ENCODE data around the gene CRELD2. TPM values are rescaled to one million over a fixed set of nuclear protein-coding genes. Genes with fewer than 3 reads are reported as not detected.

CRELD2 gene
- total and polyA plus RNA-seq, 2 experiments from 2014 or later: 35.7 to 47.7 TPM

DNA sequence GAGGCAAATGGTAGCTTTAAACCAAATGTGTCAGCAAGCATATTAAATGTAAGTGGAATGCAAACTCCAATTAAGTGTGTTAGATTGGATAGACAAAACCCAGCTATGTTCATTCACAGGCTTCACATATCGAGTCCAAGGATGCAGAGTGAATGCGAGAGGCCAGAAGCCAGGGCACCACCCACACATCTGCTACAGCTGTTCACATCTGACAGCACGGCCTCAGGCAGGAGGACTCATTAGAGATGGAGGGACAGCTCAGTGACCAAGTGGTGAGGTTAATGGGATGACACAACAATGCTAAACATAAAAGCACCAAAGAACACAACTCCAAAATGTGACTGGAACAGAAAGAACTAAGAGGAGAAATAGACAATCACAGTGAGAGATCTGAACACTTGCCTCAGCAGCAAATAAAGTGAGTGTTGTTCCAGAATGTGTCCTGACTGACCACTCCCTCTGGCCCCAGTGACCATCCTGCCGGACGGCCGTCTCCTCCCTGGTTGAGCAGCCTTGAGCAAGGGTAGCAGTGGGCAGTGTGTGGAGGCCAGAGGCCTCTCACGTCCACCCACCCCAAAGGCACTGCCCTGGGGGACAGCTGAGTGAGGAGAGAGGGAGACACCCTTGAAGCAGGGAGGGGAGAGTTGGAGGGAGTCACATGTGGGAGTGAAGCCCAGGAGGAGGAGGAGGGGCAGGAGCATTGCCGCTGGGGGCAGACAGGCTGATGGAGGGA is 23.9 kb upstream of the CRELD2 start:
- peaks cover 6% of the 10 kb centered on the region for H3K27me3 Mint-ChIP-seq (ENCODE audit: insufficient read depth, low read depth, poor library complexity)
- Histone ChIP-seq H3K4me1 (ENCODE audit: insufficient read depth) (no peaks in the 10 kb centered on the region), H2AFZ (no peak overlapping the region), H3K79me2 (replicated peaks; ENCODE audit: insufficient read depth) (0 out of 2 replicates have a peak, but pooled peaks cover 9% of the 10 kb centered on the region), H4K20me1 (replicated peaks; ENCODE audit: insufficient read depth) (no peaks in the 10 kb centered on the region), H3K27ac (ENCODE audit: low read depth) (no peak overlapping the region), H3K9me2 (ENCODE audit: insufficient read depth) (0 out of 2 replicates have a peak, but pooled peaks cover 4% of the 10 kb centered on the region), H3F3A (replicated peaks; ENCODE audit: low read depth) (no peaks in the 10 kb centered on the region), H3K36me3 (ENCODE audit: insufficient read depth) (peaks cover 4% of the 10 kb centered on the region), H3K4me3 (no peak overlapping the region), H3K4me2 (no peak overlapping the region), H3K27me3 (ENCODE audit: insufficient read depth) (no peaks in the 10 kb centered on the region)
- H3K9me3 Mint-ChIP-seq: peaks cover 40% of the 10 kb centered on the region
- no peak overlapping the region for H3K4me3 Mint-ChIP-seq
- ATAC-seq (no peak; the same call in 2 of the 3 replicates), DNase-seq (ENCODE audit: low spot score) (no peak)
- peaks cover 72% of the 10 kb centered on the region for H3K36me3 Mint-ChIP-seq (ENCODE audit: low read depth)
- no peaks in the 10 kb centered on the region for H3K4me1 Mint-ChIP-seq
- TF ChIP-seq, protein P1, sequence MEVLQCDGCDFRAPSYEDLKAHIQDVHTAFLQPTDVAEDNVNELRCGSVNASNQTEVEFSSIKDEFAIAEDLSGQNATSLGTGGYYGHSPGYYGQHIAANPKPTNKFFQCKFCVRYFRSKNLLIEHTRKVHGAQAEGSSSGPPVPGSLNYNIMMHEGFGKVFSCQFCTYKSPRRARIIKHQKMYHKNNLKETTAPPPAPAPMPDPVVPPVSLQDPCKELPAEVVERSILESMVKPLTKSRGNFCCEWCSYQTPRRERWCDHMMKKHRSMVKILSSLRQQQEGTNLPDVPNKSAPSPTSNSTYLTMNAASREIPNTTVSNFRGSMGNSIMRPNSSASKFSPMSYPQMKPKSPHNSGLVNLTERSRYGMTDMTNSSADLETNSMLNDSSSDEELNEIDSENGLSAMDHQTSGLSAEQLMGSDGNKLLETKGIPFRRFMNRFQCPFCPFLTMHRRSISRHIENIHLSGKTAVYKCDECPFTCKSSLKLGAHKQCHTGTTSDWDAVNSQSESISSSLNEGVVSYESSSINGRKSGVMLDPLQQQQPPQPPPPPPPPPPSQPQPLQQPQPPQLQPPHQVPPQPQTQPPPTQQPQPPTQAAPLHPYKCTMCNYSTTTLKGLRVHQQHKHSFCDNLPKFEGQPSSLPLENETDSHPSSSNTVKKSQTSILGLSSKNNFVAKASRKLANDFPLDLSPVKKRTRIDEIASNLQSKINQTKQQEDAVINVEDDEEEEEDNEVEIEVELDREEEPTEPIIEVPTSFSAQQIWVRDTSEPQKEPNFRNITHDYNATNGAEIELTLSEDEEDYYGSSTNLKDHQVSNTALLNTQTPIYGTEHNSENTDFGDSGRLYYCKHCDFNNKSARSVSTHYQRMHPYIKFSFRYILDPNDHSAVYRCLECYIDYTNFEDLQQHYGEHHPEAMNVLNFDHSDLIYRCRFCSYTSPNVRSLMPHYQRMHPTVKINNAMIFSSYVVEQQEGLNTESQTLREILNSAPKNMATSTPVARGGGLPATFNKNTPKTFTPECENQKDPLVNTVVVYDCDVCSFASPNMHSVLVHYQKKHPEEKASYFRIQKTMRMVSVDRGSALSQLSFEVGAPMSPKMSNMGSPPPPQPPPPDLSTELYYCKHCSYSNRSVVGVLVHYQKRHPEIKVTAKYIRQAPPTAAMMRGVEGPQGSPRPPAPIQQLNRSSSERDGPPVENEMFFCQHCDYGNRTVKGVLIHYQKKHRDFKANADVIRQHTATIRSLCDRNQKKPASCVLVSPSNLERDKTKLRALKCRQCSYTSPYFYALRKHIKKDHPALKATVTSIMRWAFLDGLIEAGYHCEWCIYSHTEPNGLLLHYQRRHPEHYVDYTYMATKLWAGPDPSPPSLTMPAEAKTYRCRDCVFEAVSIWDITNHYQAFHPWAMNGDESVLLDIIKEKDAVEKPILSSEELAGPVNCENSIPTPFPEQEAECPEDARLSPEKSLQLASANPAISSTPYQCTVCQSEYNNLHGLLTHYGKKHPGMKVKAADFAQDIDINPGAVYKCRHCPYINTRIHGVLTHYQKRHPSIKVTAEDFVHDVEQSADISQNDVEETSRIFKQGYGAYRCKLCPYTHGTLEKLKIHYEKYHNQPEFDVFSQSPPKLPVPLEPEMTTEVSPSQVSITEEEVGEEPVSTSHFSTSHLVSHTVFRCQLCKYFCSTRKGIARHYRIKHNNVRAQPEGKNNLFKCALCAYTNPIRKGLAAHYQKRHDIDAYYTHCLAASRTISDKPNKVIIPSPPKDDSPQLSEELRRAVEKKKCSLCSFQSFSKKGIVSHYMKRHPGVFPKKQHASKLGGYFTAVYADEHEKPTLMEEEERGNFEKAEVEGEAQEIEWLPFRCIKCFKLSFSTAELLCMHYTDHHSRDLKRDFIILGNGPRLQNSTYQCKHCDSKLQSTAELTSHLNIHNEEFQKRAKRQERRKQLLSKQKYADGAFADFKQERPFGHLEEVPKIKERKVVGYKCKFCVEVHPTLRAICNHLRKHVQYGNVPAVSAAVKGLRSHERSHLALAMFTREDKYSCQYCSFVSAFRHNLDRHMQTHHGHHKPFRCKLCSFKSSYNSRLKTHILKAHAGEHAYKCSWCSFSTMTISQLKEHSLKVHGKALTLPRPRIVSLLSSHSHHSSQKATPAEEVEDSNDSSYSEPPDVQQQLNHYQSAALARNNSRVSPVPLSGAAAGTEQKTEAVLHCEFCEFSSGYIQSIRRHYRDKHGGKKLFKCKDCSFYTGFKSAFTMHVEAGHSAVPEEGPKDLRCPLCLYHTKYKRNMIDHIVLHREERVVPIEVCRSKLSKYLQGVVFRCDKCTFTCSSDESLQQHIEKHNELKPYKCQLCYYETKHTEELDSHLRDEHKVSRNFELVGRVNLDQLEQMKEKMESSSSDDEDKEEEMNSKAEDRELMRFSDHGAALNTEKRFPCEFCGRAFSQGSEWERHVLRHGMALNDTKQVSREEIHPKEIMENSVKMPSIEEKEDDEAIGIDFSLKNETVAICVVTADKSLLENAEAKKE (CRISPR knock-in tag; IDR thresholded peaks at IDR 0.05): no peak
- TF ChIP-seq, protein P2, sequence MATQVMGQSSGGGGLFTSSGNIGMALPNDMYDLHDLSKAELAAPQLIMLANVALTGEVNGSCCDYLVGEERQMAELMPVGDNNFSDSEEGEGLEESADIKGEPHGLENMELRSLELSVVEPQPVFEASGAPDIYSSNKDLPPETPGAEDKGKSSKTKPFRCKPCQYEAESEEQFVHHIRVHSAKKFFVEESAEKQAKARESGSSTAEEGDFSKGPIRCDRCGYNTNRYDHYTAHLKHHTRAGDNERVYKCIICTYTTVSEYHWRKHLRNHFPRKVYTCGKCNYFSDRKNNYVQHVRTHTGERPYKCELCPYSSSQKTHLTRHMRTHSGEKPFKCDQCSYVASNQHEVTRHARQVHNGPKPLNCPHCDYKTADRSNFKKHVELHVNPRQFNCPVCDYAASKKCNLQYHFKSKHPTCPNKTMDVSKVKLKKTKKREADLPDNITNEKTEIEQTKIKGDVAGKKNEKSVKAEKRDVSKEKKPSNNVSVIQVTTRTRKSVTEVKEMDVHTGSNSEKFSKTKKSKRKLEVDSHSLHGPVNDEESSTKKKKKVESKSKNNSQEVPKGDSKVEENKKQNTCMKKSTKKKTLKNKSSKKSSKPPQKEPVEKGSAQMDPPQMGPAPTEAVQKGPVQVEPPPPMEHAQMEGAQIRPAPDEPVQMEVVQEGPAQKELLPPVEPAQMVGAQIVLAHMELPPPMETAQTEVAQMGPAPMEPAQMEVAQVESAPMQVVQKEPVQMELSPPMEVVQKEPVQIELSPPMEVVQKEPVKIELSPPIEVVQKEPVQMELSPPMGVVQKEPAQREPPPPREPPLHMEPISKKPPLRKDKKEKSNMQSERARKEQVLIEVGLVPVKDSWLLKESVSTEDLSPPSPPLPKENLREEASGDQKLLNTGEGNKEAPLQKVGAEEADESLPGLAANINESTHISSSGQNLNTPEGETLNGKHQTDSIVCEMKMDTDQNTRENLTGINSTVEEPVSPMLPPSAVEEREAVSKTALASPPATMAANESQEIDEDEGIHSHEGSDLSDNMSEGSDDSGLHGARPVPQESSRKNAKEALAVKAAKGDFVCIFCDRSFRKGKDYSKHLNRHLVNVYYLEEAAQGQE (IDR thresholded peaks at IDR 0.05; ENCODE audit: unreplicated experiment): no peak
- TF ChIP-seq EZH2phosphoT487 (IDR thresholded peaks at IDR 0.05; ENCODE audit: unreplicated experiment): no peak
- no peak for TF ChIP-seq ZNF331 (CRISPR knock-in tag; IDR thresholded peaks at IDR 0.05; ENCODE audit: low read depth)
- no peak overlapping the region for H3K27ac Mint-ChIP-seq

All from GM23338 (cell line).